ENCODE data around the gene SWAP70.

Gene SWAP70

GRCh38 chr11:9651899-9652748 is 11.8 kb upstream of the SWAP70 start:
- DNase-seq (ENCODE audit: low read depth, low spot score), result no peak

GRCh38 chr11:9653871-9654270 is 10.0 kb upstream of the SWAP70 start:
- no peak for DNase-seq (ENCODE audit: low read depth, low spot score)

- DNase-seq (ENCODE audit: low read depth, low spot score), result no peak
These were observed 7.0 kb upstream of the SWAP70 start for GRCh38 chr11:9656864-9657263.

- DNase-seq (ENCODE audit: low read depth, low spot score), result no peak
These were observed 6.3 kb upstream of the SWAP70 start for GRCh38 chr11:9657531-9657930.

GRCh38 chr11:9660886-9661285 is 3.0 kb upstream of the SWAP70 start:
- no peak for DNase-seq (ENCODE audit: low read depth, low spot score)

GRCh38 chr11:9662273-9662672 is 1.6 kb upstream of the SWAP70 start:
- DNase-seq (ENCODE audit: low read depth, low spot score), result no peak

GRCh38 chr11:9664276-9665171 is 647 bp downstream of the SWAP70 start:
- DNase-seq (ENCODE audit: low read depth, low spot score), result peak; percentile 49

- DNase-seq (ENCODE audit: low read depth, low spot score), result no peak
These were observed 1.9 kb downstream of the SWAP70 start for GRCh38 chr11:9665749-9666148.

GRCh38 chr11:9669954-9670353 is 6.1 kb downstream of the SWAP70 start:
- DNase-seq (ENCODE audit: low read depth, low spot score), result no peak

GRCh38 chr11:9672288-9672916 is 8.5 kb downstream of the SWAP70 start:
- no peak for DNase-seq (ENCODE audit: low read depth, low spot score)

GRCh38 chr11:9672918-9673317 is 9.0 kb downstream of the SWAP70 start:
- DNase-seq (ENCODE audit: low read depth, low spot score), result no peak

- DNase-seq (ENCODE audit: low read depth, low spot score), result no peak
These were observed 11.8 kb downstream of the SWAP70 start for GRCh38 chr11:9675691-9676090.

- DNase-seq (ENCODE audit: low read depth, low spot score), result no peak
These were observed 14.1 kb downstream of the SWAP70 start for GRCh38 chr11:9677951-9678350.

GRCh38 chr11:9678576-9678975 is 14.7 kb downstream of the SWAP70 start:
- DNase-seq (ENCODE audit: low read depth, low spot score), result no peak

GRCh38 chr11:9680028-9680427 is 16.2 kb downstream of the SWAP70 start:
- DNase-seq (ENCODE audit: low read depth, low spot score), result no peak

GRCh38 chr11:9681583-9682372 is 17.9 kb downstream of the SWAP70 start:
- DNase-seq (ENCODE audit: low read depth, low spot score), result no peak

- no peak for DNase-seq (ENCODE audit: low read depth, low spot score)
These were observed 24.0 kb downstream of the SWAP70 start for GRCh38 chr11:9687711-9688477.

- DNase-seq (ENCODE audit: low read depth, low spot score), result peak; percentile 45
These were observed 25.0 kb downstream of the SWAP70 start for GRCh38 chr11:9688716-9689511.

GRCh38 chr11:9689721-9690120 is 25.8 kb downstream of the SWAP70 start:
- no peak for DNase-seq (ENCODE audit: low read depth, low spot score)

GRCh38 chr11:9691865-9692264 is 28.0 kb downstream of the SWAP70 start:
- DNase-seq (ENCODE audit: low read depth, low spot score), result no peak
